Ishikawa (cell line): ENCODE measurements around the gene TARM1.

Experiments
- CEBPB ChIP-seq: IDR thresholded peaks from 2 replicates; pipeline ENCODE4 v1.6.1; 2012
- CREB1 ChIP-seq: IDR thresholded peaks from 2 replicates; pipeline ENCODE4 v1.6.1; 2012; ENCODE audit warnings: low read depth
- EGR1 ChIP-seq: IDR thresholded peaks from 2 replicates; pipeline ENCODE4 v1.6.1; 2012
- EP300 ChIP-seq: IDR thresholded peaks from 2 replicates; pipeline ENCODE4 v1.6.1; 2012; ENCODE audit warnings: borderline replicate concordance
- FOXM1 ChIP-seq: IDR thresholded peaks from 2 replicates; pipeline ENCODE4 v1.6.1; 2012; ENCODE audit warnings: low read depth, borderline replicate concordance
- MAX ChIP-seq: IDR thresholded peaks from 2 replicates; pipeline ENCODE4 v1.6.1; 2012
- NFIC ChIP-seq: IDR thresholded peaks from 2 replicates; pipeline ENCODE4 v1.6.1; 2012
- RAD21 ChIP-seq: IDR thresholded peaks from 2 replicates; pipeline ENCODE4 v1.6.1; 2012; ENCODE audit warnings: low read depth
- REST ChIP-seq: IDR thresholded peaks from 2 replicates; pipeline ENCODE4 v1.6.1; 2012; ENCODE audit warnings: low read depth, mild to moderate bottlenecking
- TAF1 ChIP-seq: IDR thresholded peaks from 2 replicates; pipeline ENCODE4 v1.6.1; 2012; ENCODE audit warnings: low read depth, mild to moderate bottlenecking
- TCF12 ChIP-seq: IDR thresholded peaks from 2 replicates; pipeline ENCODE4 v1.6.1; 2012; ENCODE audit warnings: low read depth
- TEAD4 ChIP-seq: IDR thresholded peaks from 2 replicates; pipeline ENCODE4 v1.6.1; 2012
- USF1 ChIP-seq: IDR thresholded peaks from 2 replicates; pipeline ENCODE4 v1.6.1; 2012
- YY1 ChIP-seq: IDR thresholded peaks from 2 replicates; pipeline ENCODE4 v1.6.1; 2012; ENCODE audit warnings: low read depth
- ZBTB7A ChIP-seq: IDR thresholded peaks from 2 replicates; pipeline ENCODE4 v1.6.1; 2012; ENCODE audit warnings: low read depth

TARM1 gene

GRCh38 chr19:54124393-54124792, 43.2 kb upstream of the TARM1 start:
- no peak for TF ChIP-seq NFIC
- no peak for TF ChIP-seq TEAD4
- TF ChIP-seq EP300 = no peak
- TF ChIP-seq FOXM1 = no peak
- no peak for TF ChIP-seq CEBPB
- TF ChIP-seq MAX = no peak
- no peak for TF ChIP-seq TAF1
- TF ChIP-seq RAD21 = no peak
- TF ChIP-seq EGR1 = no peak
- no peak for TF ChIP-seq TCF12
- TF ChIP-seq CREB1 = no peak
- no peak for TF ChIP-seq REST
- no peak for TF ChIP-seq YY1

GRCh38 chr19:54123682-54124081, 42.5 kb upstream of the TARM1 start:
- TF ChIP-seq YY1 (no peak), FOXM1 (no peak), CEBPB (no peak), NFIC (no peak), USF1 (no peak), EP300 (no peak), MAX (no peak), REST (no peak), TAF1 (no peak), EGR1 (no peak)

GRCh38 chr19:54121259-54121658, 40.1 kb upstream of the TARM1 start:
- TF ChIP-seq EGR1 (no peak), USF1 (no peak), ZBTB7A (no peak), TAF1 (no peak), REST (0 out of 2 replicates have a peak, but pooled peaks have one; percentile 13), EP300 (no peak), NFIC (no peak)

GRCh38 chr19:54115109-54116063, 34.2 kb upstream of the TARM1 start, which contains the start of the genes PRPF31 and TFPT:
PRPF31 (plus strand) TSS chr19:54115754; CDS start chr19:54118279, 2,525 bp downstream.
TFPT (minus strand) TSS chr19:54115657; CDS start chr19:54115269, 388 bp downstream.
- no peak; the same call in 1 of the 2 replicates for TF ChIP-seq FOXM1
- peak; percentile 30 for TF ChIP-seq NFIC
- peak; percentile 76 for TF ChIP-seq MAX
- TF ChIP-seq TAF1 = peak; percentile 68
- TF ChIP-seq REST = no peak
- peak; percentile 44 for TF ChIP-seq USF1
- no peak for TF ChIP-seq ZBTB7A
- TF ChIP-seq YY1 = peak; percentile 71
- no peak; the same call in 1 of the 2 replicates for TF ChIP-seq CEBPB
- TF ChIP-seq TEAD4 = peak; percentile 57; the same call in 1 of the 2 replicates
- TF ChIP-seq RAD21 = no peak
- TF ChIP-seq EP300 = peak; percentile 21; the same call in 1 of the 2 replicates
- TF ChIP-seq EGR1 = no peak
- TF ChIP-seq CREB1 = peak; percentile 97
- TF ChIP-seq TCF12 = peak; percentile 82
